Gastroesophageal sphincter (tissue), 3 donors: ENCODE data around the gene BBS7.

Source experiments
- CTCF ChIP-seq, 4 experiments: fragments of 200-600 bp in 2 of 4; fragments of 450-650 bp in 2 of 4; sonication (generic) in 1 of 4; IDR thresholded peaks; one replicate each; pipeline ENCODE4 v1.5.1; 2017 to 2019; ENCODE audit warnings: antibody characterized with exemption in 4 of 4, mild to moderate bottlenecking in 2 of 4, moderate library complexity in 2 of 4
- EP300 ChIP-seq: sonication (generic); formaldehyde crosslinking; IDR thresholded peaks from one replicate; pipeline ENCODE4 v1.6.1; 2017; ENCODE audit warnings: antibody characterized with exemption, mild to moderate bottlenecking
- POLR2A ChIP-seq, 2 donors: fragments of 450-650 bp; IDR thresholded peaks; one replicate each; pipeline ENCODE4 v1.6.1; 2017; ENCODE audit warnings: antibody characterized with exemption in 2 of 2, mild to moderate bottlenecking in 2 of 2, moderate library complexity in 1 of 2
- POLR2AphosphoS5 ChIP-seq: sonication (generic); formaldehyde crosslinking; IDR thresholded peaks from one replicate; pipeline ENCODE4 v1.6.1; 2017; ENCODE audit warnings: antibody characterized with exemption

GRCh38 chr4:121898150-121898549 lies 27.9 kb upstream of the BBS7 start:
- TF ChIP-seq EP300 (no peak), CTCF (IDR thresholded peaks at IDR 0.05) (no peak), POLR2A (IDR thresholded peaks at IDR 0.05) (no peak), POLR2AphosphoS5 (no peak)
